NCI-H1436 treated with DMSO at 0.1 percent for 48 hours (cell line): ENCODE results near the gene SLC12A3.

Experiments
- DNase-seq: peaks from one replicate; lab custom pipeline; 2025; lab: John Stamatoyannopoulos, UW

Gene SLC12A3

GRCh38 chr16:56864960-56865359 lies at the start of gene SLC12A3:
SLC12A3 (plus strand) TSS chr16:56865207; CDS start chr16:56865236, 29 bp downstream.
- DNase-seq: no peak

- no peak for DNase-seq
Observed at GRCh38 chr16:56815721-56816120, 49.3 kb upstream of the SLC12A3 start.

- no peak for DNase-seq
Observed at GRCh38 chr16:56817056-56817455, 48.0 kb upstream of the SLC12A3 start.

- DNase-seq: no peak
Observed at GRCh38 chr16:56817938-56818337, 47.1 kb upstream of the SLC12A3 start.

- DNase-seq: no peak
Observed at GRCh38 chr16:56823081-56823733, 41.8 kb upstream of the SLC12A3 start.

GRCh38 chr16:56824331-56824730 lies 40.7 kb upstream of the SLC12A3 start:
- DNase-seq: no peak

- DNase-seq: no peak
Observed at GRCh38 chr16:56824804-56825203, 40.2 kb upstream of the SLC12A3 start.

- no peak for DNase-seq
Observed at GRCh38 chr16:56825826-56826225, 39.2 kb upstream of the SLC12A3 start.

GRCh38 chr16:56828647-56829046 lies 36.4 kb upstream of the SLC12A3 start:
- no peak for DNase-seq

- no peak for DNase-seq
Observed at GRCh38 chr16:56830669-56831068, 34.3 kb upstream of the SLC12A3 start.

GRCh38 chr16:56832768-56833167 lies 32.2 kb upstream of the SLC12A3 start:
- DNase-seq: no peak

GRCh38 chr16:56833243-56833970 lies 31.6 kb upstream of the SLC12A3 start:
- DNase-seq: no peak

- no peak for DNase-seq
Observed at GRCh38 chr16:56835320-56835719, 29.7 kb upstream of the SLC12A3 start.

- DNase-seq: no peak
Observed at GRCh38 chr16:56836410-56837230, 28.4 kb upstream of the SLC12A3 start.

GRCh38 chr16:56838622-56839337 lies 26.2 kb upstream of the SLC12A3 start:
- no peak for DNase-seq

GRCh38 chr16:56841233-56841632 lies 23.8 kb upstream of the SLC12A3 start:
- no peak for DNase-seq

GRCh38 chr16:56841659-56842058 lies 23.3 kb upstream of the SLC12A3 start:
- DNase-seq: no peak

GRCh38 chr16:56842133-56842532 lies 22.9 kb upstream of the SLC12A3 start:
- DNase-seq: no peak

- DNase-seq: no peak
Observed at GRCh38 chr16:56844056-56844455, 21.0 kb upstream of the SLC12A3 start.

- no peak for DNase-seq
Observed at GRCh38 chr16:56847173-56847910, 17.7 kb upstream of the SLC12A3 start.
